Measurements from ENCODE around the gene PDGFB. TPM values are rescaled to one million over a fixed set of nuclear protein-coding genes. Genes with fewer than 3 reads are reported as not detected.
A peak's percentile ranks its signal among the peaks of the same experiment; 100 is the strongest.

PDGFB gene
- total and polyA plus RNA-seq, 9 of the 15 experiments (the other 6 are each of a cell fraction or from before 2014, with no cell fraction given), result 0.07 to 4.0 (median 0.48) TPM; not detected in 1

GRCh38 chr22:39232246-39232645 lies 12.5 kb downstream of the PDGFB start:
- BruUV-seq (replicated peaks), result no TSS peak
- CTCF ChIA-PET (ENCODE audit: low intra/inter-chr PET ratio), result no interaction called here
- POLR2A ChIA-PET, result interaction anchor here (0.6 to 1.1 kb wide), 5 partner anchors 11 to 914 kb away, joined by 3 to 5 read pairs (median 3); no protein-coding TSS in a partner anchor
- no peak overlapping the region for H3K27ac ChIP-seq (ENCODE audit: extremely low read depth, low read depth, low read length)
- FAIRE-seq (no peak), ATAC-seq (no peak), DNase-seq (ENCODE audit: extremely low read depth in 1 of 4, low spot score in 3 of 4) (no peak)
- H3K4me2 ChIP-seq (ENCODE audit: insufficient read depth, low read length), result no peak overlapping the region
- H3K9me1 ChIP-seq (ENCODE audit: control insufficient read depth, insufficient read depth, low read length), result no peaks in the 10 kb centered on the region
- H3K79me2 ChIP-seq (ENCODE audit: control insufficient read depth, insufficient read depth, low read length), result no peaks in the 10 kb centered on the region
- peaks cover 13 to 51% of the 10 kb centered on the region in 2 experiments; a peak in 4 of 5 replicates for H3K4me1 ChIP-seq (replicated peaks in 1 of 2; ENCODE audit: control insufficient read depth in 2 of 2, insufficient read depth in 2 of 2, low read length in 2 of 2)
- no peaks in the 10 kb centered on the region for H3K27me3 ChIP-seq (ENCODE audit: control insufficient read depth in 2 of 2, insufficient read depth in 2 of 2, low read length in 2 of 2)
- no peak overlapping the region for H2AFZ ChIP-seq (ENCODE audit: low read depth, low read length)
- H3K36me3 ChIP-seq (ENCODE audit: control insufficient read depth, insufficient read depth, low read length), result no peaks in the 10 kb centered on the region
- intact Hi-C loops (cut with micrococcal nuclease), result no loop called here
- H3K4me3 ChIP-seq, result no peak overlapping the region
- WGBS (ENCODE audit: insufficient coverage, low coverage, missing lambda C conversion rate), result 54% methylated on average over 9 of the region's 9 CpGs
- peaks cover 4% of the 10 kb centered on the region; the same call in 1 of the 2 replicates for H4K20me1 ChIP-seq (replicated peaks; ENCODE audit: control insufficient read depth, insufficient read depth, low read length)
- in situ Hi-C loops (cut with MboI), result no loop called here
- no peak overlapping the region for H3K9ac ChIP-seq (ENCODE audit: insufficient read depth in 1 of 2, low read depth in 2 of 2, low read length in 2 of 2)
- no peaks in the 10 kb centered on the region for H3K9me3 ChIP-seq (replicated peaks; ENCODE audit: control insufficient read depth, insufficient read depth, low read depth, low read length)
- TF ChIP-seq BMI1 (IDR thresholded peaks at IDR 0.05; ENCODE audit: low read length) (no peak), EGR1 (conservative IDR thresholded peaks at IDR 0.05) (0 out of 2 replicates have a peak, but pooled peaks have one; percentile 16)

- Histone ChIP-seq H3K79me2 (ENCODE audit: control insufficient read depth, insufficient read depth, low read length) (no peaks in the 10 kb centered on the region), H3K27ac (ENCODE audit: extremely low read depth, low read depth, low read length) (no peak overlapping the region), H3K27me3 (ENCODE audit: control insufficient read depth in 2 of 2, insufficient read depth in 2 of 2, low read length in 2 of 2) (no peaks in the 10 kb centered on the region), H3K9ac (ENCODE audit: insufficient read depth in 1 of 2, low read depth in 2 of 2, low read length in 2 of 2) (no peak overlapping the region), H2AFZ (ENCODE audit: low read depth, low read length) (no peak overlapping the region), H3K36me3 (ENCODE audit: control insufficient read depth, insufficient read depth, low read length) (no peaks in the 10 kb centered on the region), H3K4me1 (replicated peaks in 1 of 2; ENCODE audit: control insufficient read depth in 2 of 2, insufficient read depth in 2 of 2, low read length in 2 of 2) (peaks cover 6 to 44% of the 10 kb centered on the region in 2 experiments; a peak in 4 of 5 replicates), H3K4me2 (ENCODE audit: insufficient read depth, low read length) (no peak overlapping the region), H3K9me3 (replicated peaks; ENCODE audit: control insufficient read depth, insufficient read depth, low read depth, low read length) (no peaks in the 10 kb centered on the region), H3K9me1 (ENCODE audit: control insufficient read depth, insufficient read depth, low read length) (no peaks in the 10 kb centered on the region), H4K20me1 (replicated peaks; ENCODE audit: control insufficient read depth, insufficient read depth, low read length) (peaks cover 4% of the 10 kb centered on the region; the same call in 1 of the 2 replicates), H3K4me3 (no peak overlapping the region)
- intact Hi-C loops (cut with micrococcal nuclease), result no loop called here
- in situ Hi-C loops (cut with MboI), result no loop called here
- ATAC-seq (no peak), DNase-seq (ENCODE audit: extremely low read depth in 1 of 4, low spot score in 3 of 4) (no peak), FAIRE-seq (no peak)
- WGBS (ENCODE audit: insufficient coverage, low coverage, missing lambda C conversion rate), result 46% methylated on average over 16 of the region's 37 CpGs
- ChIA-PET CTCF (ENCODE audit: low intra/inter-chr PET ratio) (no interaction called here), POLR2A (interaction anchor here (0.7 to 1.5 kb wide), 4 partner anchors 9 to 84 kb away, joined by 3 to 5 read pairs (median 4); no protein-coding TSS in a partner anchor)
- no TSS peak for BruUV-seq (replicated peaks)
- TF ChIP-seq CBFB (CRISPR knock-in tag; IDR thresholded peaks at IDR 0.05) (no peak), ADNP (tag; IDR thresholded peaks at IDR 0.05) (no peak), ZBTB12 (CRISPR knock-in tag; IDR thresholded peaks at IDR 0.05) (no peak), IFI16 (CRISPR knock-in tag; IDR thresholded peaks at IDR 0.05) (no peak), ZBTB11 (CRISPR knock-in tag; IDR thresholded peaks at IDR 0.05) (no peak)
These were observed 13.4 kb downstream of the PDGFB start for GRCh38 chr22:39231197-39231950.

Measured in K562 (cell line).